OCI-LY1 (cell line): ENCODE results near the gene TET3.

Experiments
- H2AFZ ChIP-seq: fragments of 200-600 bp; sonication (generic), shearing (Covaris generic); 2 replicates; pipeline ENCODE4 v1.6.0; 2014; ENCODE audit warnings: antibody characterized with exemption, mild to moderate bottlenecking, low read length
- H3F3A ChIP-seq: fragments of 200-600 bp; sonication (generic), shearing (Covaris generic); 2 replicates; pipeline ENCODE4 v1.6.0; 2014; ENCODE audit warnings: mild to moderate bottlenecking, antibody characterized with exemption, low read length, moderate library complexity; ENCODE audit not compliant: insufficient read depth
- H3K27ac ChIP-seq: fragments of 200-600 bp; sonication (generic); 2 replicates; pipeline ENCODE4 v1.5.1; 2014; ENCODE audit warnings: low read length, mixed run types, mild to moderate bottlenecking, low read depth; ENCODE audit not compliant: poor library complexity, severe bottlenecking
- H3K27me3 ChIP-seq: fragments of 200-600 bp; sonication (generic); 2 replicates; pipeline ENCODE4 v1.6.0; 2014; ENCODE audit warnings: antibody characterized with exemption, mild to moderate bottlenecking, low read length, moderate library complexity; ENCODE audit not compliant: insufficient read depth
- H3K36me3 ChIP-seq: fragments of 200-600 bp; sonication (generic); 2 replicates; pipeline ENCODE4 v1.6.1; 2014; ENCODE audit warnings: mild to moderate bottlenecking, antibody characterized with exemption, low read length, moderate library complexity, mixed read lengths; ENCODE audit not compliant: insufficient read depth
- H3K4me1 ChIP-seq: fragments of 200-600 bp; sonication (generic); 2 replicates; pipeline ENCODE4 v1.5.1; 2014; ENCODE audit warnings: mild to moderate bottlenecking, low read length, moderate library complexity; ENCODE audit not compliant: insufficient read depth, severe bottlenecking
- H3K4me2 ChIP-seq: fragments of 200-600 bp; sonication (generic), shearing (Covaris generic); 2 replicates; pipeline ENCODE4 v1.6.1; 2014; ENCODE audit warnings: low read length
- H3K4me3 ChIP-seq: fragments of 200-600 bp; sonication (generic); 2 replicates; pipeline ENCODE4 v1.5.1; 2014; ENCODE audit warnings: low read length, low read depth, mild to moderate bottlenecking, mixed read lengths; ENCODE audit not compliant: poor library complexity, severe bottlenecking
- H3K79me2 ChIP-seq: fragments of 200-600 bp; shearing (Covaris generic); 2 replicates; pipeline ENCODE4 v1.6.1; 2016; ENCODE audit warnings: mixed run types, low read length, mixed read lengths; ENCODE audit not compliant: insufficient read depth
- H3K9ac ChIP-seq: fragments of 200-600 bp; sonication (generic), shearing (Covaris generic); 2 replicates; pipeline ENCODE4 v1.6.1; 2014; ENCODE audit warnings: mild to moderate bottlenecking, low read length, mixed read lengths
- H3K9me2 ChIP-seq: fragments of 200-600 bp; sonication (generic), shearing (Covaris generic); 2 replicates; pipeline ENCODE4 v1.6.1; 2014; ENCODE audit warnings: low read depth, mild to moderate bottlenecking, low read length, mixed read lengths
- H3K9me3 ChIP-seq: fragments of 200-600 bp; shearing (Covaris generic); 2 replicates; pipeline ENCODE4 v1.6.1; 2014; ENCODE audit warnings: low read length, mixed read lengths
- H4K20me1 ChIP-seq: fragments of 200-600 bp; sonication (generic), shearing (Covaris generic); 2 replicates; pipeline ENCODE4 v1.6.0; 2016; ENCODE audit warnings: mild to moderate bottlenecking, low read length; ENCODE audit not compliant: insufficient read depth
- EZH2 ChIP-seq: fragments of 200-600 bp; sonication (generic), shearing (Covaris generic); IDR thresholded peaks from 2 replicates; pipeline ENCODE4 v1.8.0; 2017; ENCODE audit warnings: borderline replicate concordance, mixed run types, mild to moderate bottlenecking, antibody characterized with exemption, low read length, moderate library complexity, mixed read lengths
- TF ChIP-seq, protein P1 (sequence below): fragments of 200-600 bp; sonication (generic), shearing (Covaris generic); IDR thresholded peaks from 2 replicates; pipeline ENCODE4 v1.5.1; 2017; ENCODE audit warnings: mild to moderate bottlenecking, antibody characterized with exemption, low read length, moderate library complexity, mixed read lengths

The TET3 gene

DNA sequence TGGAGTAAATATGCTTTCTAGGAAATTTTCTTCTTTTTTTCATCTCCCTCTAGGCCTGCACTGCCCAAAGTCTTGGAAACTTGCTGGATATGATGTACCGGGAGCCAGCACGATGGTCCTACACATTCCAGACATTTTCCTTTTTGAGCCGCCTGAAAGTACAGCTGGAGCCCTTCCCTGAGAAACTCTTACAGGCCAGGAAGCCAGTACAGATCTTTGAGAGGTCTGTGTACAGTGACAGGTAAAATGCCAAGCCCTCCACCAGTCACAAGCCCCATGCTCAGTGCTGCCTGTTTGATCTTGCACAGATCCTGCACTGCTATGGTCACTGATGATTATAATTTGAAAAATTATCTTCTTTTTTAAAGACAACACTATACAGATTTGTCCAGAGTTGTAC, 38.0 kb upstream of the TET3 start:
- no peak overlapping the region for H3K4me3 ChIP-seq
- H3K27ac ChIP-seq = no peak overlapping the region
- TF ChIP-seq, protein P1, sequence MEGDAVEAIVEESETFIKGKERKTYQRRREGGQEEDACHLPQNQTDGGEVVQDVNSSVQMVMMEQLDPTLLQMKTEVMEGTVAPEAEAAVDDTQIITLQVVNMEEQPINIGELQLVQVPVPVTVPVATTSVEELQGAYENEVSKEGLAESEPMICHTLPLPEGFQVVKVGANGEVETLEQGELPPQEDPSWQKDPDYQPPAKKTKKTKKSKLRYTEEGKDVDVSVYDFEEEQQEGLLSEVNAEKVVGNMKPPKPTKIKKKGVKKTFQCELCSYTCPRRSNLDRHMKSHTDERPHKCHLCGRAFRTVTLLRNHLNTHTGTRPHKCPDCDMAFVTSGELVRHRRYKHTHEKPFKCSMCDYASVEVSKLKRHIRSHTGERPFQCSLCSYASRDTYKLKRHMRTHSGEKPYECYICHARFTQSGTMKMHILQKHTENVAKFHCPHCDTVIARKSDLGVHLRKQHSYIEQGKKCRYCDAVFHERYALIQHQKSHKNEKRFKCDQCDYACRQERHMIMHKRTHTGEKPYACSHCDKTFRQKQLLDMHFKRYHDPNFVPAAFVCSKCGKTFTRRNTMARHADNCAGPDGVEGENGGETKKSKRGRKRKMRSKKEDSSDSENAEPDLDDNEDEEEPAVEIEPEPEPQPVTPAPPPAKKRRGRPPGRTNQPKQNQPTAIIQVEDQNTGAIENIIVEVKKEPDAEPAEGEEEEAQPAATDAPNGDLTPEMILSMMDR = no peak
- TF ChIP-seq EZH2 = no peak
- no peaks in the 10 kb centered on the region for H3K27me3 ChIP-seq
- H3K9me2 ChIP-seq = no peaks in the 10 kb centered on the region
- no peak overlapping the region for H3K9ac ChIP-seq
- H3K4me2 ChIP-seq = no peak overlapping the region
- no peaks in the 10 kb centered on the region for H3F3A ChIP-seq
- H4K20me1 ChIP-seq = no peaks in the 10 kb centered on the region
- H3K79me2 ChIP-seq = peaks cover 11% of the 10 kb centered on the region
- no peaks in the 10 kb centered on the region for H3K9me3 ChIP-seq
- peaks cover 88% of the 10 kb centered on the region for H3K36me3 ChIP-seq
- H3K4me1 ChIP-seq = no peaks in the 10 kb centered on the region
- H2AFZ ChIP-seq = no peak overlapping the region

DNA sequence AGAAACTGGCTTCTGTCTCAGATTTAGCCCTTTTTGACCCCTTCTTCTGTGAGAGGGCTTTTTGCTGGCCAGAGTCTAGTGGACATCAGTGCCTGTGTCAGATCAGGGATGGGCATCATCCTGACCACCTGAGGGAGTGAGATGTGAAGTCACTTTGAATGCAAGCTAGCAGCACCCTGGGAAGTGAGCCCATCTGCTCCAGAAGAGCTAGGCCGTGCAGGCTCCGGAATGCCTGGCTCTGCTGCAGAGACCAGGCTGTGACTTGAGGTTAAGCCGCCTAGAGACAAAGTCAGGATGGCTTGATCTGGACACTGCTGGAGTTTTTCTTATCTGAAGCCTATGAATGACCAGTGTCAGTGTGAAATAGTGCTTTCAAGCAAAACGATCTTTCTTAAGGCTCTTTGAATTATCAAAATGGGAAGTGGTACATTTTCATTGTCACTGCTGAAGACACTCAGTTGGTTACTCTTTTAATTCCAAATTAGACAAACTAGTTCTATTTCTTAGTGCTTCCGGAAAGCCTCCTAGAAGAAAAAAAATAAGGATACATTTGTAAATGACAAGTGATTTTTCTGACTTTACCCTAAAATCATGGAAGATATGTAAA, 37.2 kb upstream of the TET3 start:
- peaks cover 95% of the 10 kb centered on the region for H3K36me3 ChIP-seq
- H3K4me3 ChIP-seq = no peak overlapping the region
- no peaks in the 10 kb centered on the region for H3K4me1 ChIP-seq
- no peaks in the 10 kb centered on the region for H3K9me3 ChIP-seq
- H3K4me2 ChIP-seq = no peak overlapping the region
- no peak overlapping the region for H3K9ac ChIP-seq
- peaks cover 5% of the 10 kb centered on the region for H3K79me2 ChIP-seq
- H3K27ac ChIP-seq = no peak overlapping the region
- no peak for TF ChIP-seq EZH2
- TF ChIP-seq, protein P1 = no peak
- no peaks in the 10 kb centered on the region for H4K20me1 ChIP-seq
- H3K27me3 ChIP-seq = no peaks in the 10 kb centered on the region
- no peaks in the 10 kb centered on the region for H3K9me2 ChIP-seq
- no peaks in the 10 kb centered on the region for H3F3A ChIP-seq
- H2AFZ ChIP-seq = no peak overlapping the region

DNA sequence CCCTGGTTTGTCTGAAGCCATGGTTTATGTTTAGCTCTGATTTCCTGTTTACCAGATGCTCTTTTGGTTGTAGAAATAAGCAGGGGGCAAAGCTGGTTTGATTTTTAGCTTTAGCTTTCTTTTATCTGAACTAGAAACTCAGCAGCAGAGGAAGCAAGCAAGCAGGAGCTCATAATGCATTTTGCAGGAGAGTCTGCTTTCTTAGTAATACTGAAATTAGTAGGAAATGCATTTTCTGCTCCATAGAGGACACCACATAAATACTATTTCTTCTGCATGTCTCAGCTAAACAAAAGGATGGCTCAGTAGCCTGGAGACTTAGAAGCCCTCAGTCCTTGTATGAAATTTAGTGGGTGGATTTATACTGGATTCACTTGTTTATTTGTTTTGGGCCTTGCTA, 34.9 kb upstream of the TET3 start:
- no peak for TF ChIP-seq EZH2
- TF ChIP-seq, protein P1 = no peak
- Histone ChIP-seq H3K27me3 (no peaks in the 10 kb centered on the region), H3K9me2 (no peaks in the 10 kb centered on the region), H3K9me3 (no peaks in the 10 kb centered on the region), H3K4me3 (no peak overlapping the region), H3K9ac (no peak overlapping the region), H3K27ac (no peak overlapping the region), H4K20me1 (no peaks in the 10 kb centered on the region), H3F3A (no peaks in the 10 kb centered on the region), H2AFZ (no peak overlapping the region), H3K4me1 (no peaks in the 10 kb centered on the region), H3K79me2 (no peaks in the 10 kb centered on the region), H3K36me3 (peaks cover 91% of the 10 kb centered on the region), H3K4me2 (no peak overlapping the region)
